ENCODE results near the gene ANXA2. TPM values are rescaled to one million over a fixed set of nuclear protein-coding genes. Genes with fewer than 3 reads are reported as not detected.

ANXA2 gene
- total RNA-seq, 6 experiments from 2014 or later, result 4,445 to 5,074 (median 4,643) TPM

DNA sequence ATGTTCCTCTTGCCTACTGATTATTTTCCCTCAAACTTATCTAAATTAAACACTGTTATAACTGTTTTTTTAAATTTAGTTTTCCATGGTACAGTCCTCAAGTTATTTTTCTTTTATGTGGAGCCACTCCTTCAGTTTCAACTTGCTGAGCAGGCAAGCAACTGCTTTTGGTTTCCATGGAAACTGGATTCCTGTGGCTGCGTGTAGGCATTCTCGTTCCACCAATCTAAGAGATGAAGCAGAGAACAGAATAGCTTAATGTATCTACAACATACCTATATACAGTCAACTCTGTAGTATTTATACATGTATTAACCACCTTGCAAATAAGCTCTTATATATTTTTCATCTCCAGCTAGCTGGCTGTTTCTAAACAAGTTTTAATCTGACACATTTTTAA is 25.8 kb upstream of the ANXA2 start:
- H3K4me1 Mint-ChIP-seq (ENCODE audit: low read depth), result peaks cover 88% of the 10 kb centered on the region
- no peaks in the 10 kb centered on the region for H3K9me3 Mint-ChIP-seq
- DNase-seq, result peak; percentile 94

DNA sequence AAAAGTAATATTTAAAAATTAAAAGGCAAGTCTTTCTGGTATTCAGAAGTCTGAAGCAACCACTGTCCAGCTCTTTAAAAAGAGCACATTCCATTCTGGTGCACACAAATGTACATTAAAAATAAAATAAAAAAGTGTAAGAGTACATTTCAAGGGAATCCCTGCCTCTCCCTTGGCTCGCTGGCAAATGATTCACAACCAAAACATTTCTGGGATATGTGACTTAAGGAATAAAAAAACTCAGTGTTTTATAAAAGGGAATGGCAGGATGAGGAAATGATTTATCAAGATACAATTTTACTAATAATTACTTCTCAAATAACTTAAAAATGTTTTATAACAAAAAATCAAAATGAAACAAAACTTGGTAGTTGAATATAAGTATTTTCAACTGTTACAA is 23.8 kb upstream of the ANXA2 start:
- H3K27ac Mint-ChIP-seq, result peak overlapping the region; percentile 93

More for the DNA sequence above, 25.8 kb upstream of the ANXA2 start:
- TF ChIP-seq, protein P1, sequence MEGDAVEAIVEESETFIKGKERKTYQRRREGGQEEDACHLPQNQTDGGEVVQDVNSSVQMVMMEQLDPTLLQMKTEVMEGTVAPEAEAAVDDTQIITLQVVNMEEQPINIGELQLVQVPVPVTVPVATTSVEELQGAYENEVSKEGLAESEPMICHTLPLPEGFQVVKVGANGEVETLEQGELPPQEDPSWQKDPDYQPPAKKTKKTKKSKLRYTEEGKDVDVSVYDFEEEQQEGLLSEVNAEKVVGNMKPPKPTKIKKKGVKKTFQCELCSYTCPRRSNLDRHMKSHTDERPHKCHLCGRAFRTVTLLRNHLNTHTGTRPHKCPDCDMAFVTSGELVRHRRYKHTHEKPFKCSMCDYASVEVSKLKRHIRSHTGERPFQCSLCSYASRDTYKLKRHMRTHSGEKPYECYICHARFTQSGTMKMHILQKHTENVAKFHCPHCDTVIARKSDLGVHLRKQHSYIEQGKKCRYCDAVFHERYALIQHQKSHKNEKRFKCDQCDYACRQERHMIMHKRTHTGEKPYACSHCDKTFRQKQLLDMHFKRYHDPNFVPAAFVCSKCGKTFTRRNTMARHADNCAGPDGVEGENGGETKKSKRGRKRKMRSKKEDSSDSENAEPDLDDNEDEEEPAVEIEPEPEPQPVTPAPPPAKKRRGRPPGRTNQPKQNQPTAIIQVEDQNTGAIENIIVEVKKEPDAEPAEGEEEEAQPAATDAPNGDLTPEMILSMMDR (IDR thresholded peaks at IDR 0.05), result no peak
- peak overlapping the region; percentile 93 for H3K27ac Mint-ChIP-seq
- H3K36me3 Mint-ChIP-seq (ENCODE audit: low read depth), result peaks cover 11% of the 10 kb centered on the region; the same call in 1 of the 2 replicates
- H3K27me3 Mint-ChIP-seq (ENCODE audit: insufficient read depth), result no peaks in the 10 kb centered on the region
- H3K4me3 Mint-ChIP-seq, result peak overlapping the region; percentile 79

DNA sequence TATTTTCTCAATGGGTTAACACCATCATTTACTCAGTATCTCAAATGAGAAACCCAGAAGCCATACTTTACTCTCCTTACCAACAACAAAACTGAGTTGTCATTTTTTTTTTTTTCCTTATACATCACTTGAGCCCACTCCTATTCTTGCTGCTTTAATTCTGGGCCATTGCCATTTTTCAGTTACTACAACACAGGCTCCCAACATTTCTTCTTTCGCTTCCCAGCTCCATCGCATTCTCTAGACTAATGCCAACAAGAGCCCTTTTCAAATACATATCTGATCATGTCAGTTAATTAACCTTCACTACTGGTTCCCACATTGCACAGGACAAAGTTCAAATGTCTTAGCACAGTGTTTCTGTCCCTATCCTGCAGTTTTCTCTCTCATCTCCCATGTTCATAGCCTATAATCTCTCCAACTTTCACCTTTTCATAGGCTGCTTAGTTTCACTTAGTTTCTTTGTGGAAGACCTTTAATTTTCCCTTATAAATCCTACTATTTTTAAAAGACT is 22.5 kb upstream of the ANXA2 start:
- no peak for DNase-seq
- Mint-ChIP-seq H3K9me3 (no peaks in the 10 kb centered on the region), H3K27ac (peak overlapping the region; percentile 93), H3K4me1 (ENCODE audit: low read depth) (peaks cover 61% of the 10 kb centered on the region), H3K36me3 (ENCODE audit: low read depth) (no peaks in the 10 kb centered on the region; the same call in 1 of the 2 replicates), H3K4me3 (peak overlapping the region; percentile 6; the same call in 1 of the 2 replicates), H3K27me3 (ENCODE audit: insufficient read depth) (no peaks in the 10 kb centered on the region; the same call in 1 of the 2 replicates)
- TF ChIP-seq, protein P1 (IDR thresholded peaks at IDR 0.05), result no peak

More for the DNA sequence above, 23.8 kb upstream of the ANXA2 start:
- Mint-ChIP-seq H3K4me3 (peak overlapping the region; percentile 59), H3K4me1 (ENCODE audit: low read depth) (peaks cover 70% of the 10 kb centered on the region), H3K36me3 (ENCODE audit: low read depth) (peaks cover 7% of the 10 kb centered on the region; the same call in 1 of the 2 replicates), H3K27me3 (ENCODE audit: insufficient read depth) (no peaks in the 10 kb centered on the region; the same call in 1 of the 2 replicates), H3K9me3 (no peaks in the 10 kb centered on the region)
- peak; percentile 78 for DNase-seq
- TF ChIP-seq, protein P1 (IDR thresholded peaks at IDR 0.05), result no peak

DNA sequence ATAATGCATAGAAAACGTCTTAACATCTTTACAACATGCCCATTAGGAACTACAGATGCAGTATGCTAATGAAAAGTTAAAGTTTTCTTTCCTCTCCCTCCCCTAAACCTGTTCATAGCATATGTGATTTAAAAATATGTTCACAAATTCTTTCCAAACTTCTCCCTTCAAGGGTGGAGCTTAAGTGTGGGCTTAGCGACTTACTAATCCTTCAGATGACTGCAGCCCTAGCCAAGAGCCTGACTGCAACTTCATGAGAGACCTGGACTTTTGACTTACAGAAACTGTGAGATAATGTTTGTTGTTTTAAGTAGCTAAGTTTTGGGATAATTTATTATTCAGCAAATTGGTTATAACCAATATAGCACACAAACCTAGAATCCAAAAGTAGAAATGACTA is 22.0 kb upstream of the ANXA2 start:
- Mint-ChIP-seq H3K9me3 (no peaks in the 10 kb centered on the region), H3K27ac (peak overlapping the region; percentile 93), H3K4me1 (ENCODE audit: low read depth) (peaks cover 56% of the 10 kb centered on the region), H3K4me3 (peak overlapping the region; percentile 6; the same call in 1 of the 2 replicates), H3K36me3 (ENCODE audit: low read depth) (no peaks in the 10 kb centered on the region), H3K27me3 (ENCODE audit: insufficient read depth) (peaks cover 2% of the 10 kb centered on the region; the same call in 1 of the 2 replicates)
- TF ChIP-seq, protein P1 (IDR thresholded peaks at IDR 0.05), result no peak
- peak; percentile 35 for DNase-seq

DNA sequence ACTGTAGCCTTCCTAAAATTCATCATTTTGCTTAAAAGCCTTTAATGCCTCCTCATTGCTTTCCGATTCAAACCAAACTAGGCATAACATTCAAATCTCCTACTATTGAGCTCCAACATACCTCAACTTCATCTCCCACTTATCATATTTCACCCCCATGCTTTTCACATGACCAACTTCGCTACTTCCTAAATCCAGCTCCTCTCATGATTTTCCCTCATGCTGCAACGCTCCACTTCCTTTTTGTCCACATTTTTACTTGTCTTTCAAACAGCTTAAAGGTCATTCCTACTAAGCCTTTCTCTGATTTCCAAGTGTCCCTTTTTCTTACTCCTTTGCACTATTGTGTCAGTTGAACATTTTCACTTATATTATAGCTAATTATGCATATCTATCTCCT is 20.3 kb upstream of the ANXA2 start:
- H3K4me1 Mint-ChIP-seq (ENCODE audit: low read depth), result peaks cover 53% of the 10 kb centered on the region
- DNase-seq, result no peak
- H3K27ac Mint-ChIP-seq, result no peak overlapping the region
- H3K4me3 Mint-ChIP-seq, result no peak overlapping the region
- 0 out of 2 replicates have a peak, but pooled peaks cover 5% of the 10 kb centered on the region for H3K36me3 Mint-ChIP-seq (ENCODE audit: low read depth)
- TF ChIP-seq, protein P1 (IDR thresholded peaks at IDR 0.05), result no peak
- no peaks in the 10 kb centered on the region for H3K9me3 Mint-ChIP-seq
- peaks cover 2% of the 10 kb centered on the region; the same call in 1 of the 2 replicates for H3K27me3 Mint-ChIP-seq (ENCODE audit: insufficient read depth)

Data from HFFc6 (cell line).